Kidney (tissue), 14 donors: ENCODE data around the gene PLP1. TPM values are rescaled to one million over a fixed set of nuclear protein-coding genes. Genes with fewer than 3 reads are reported as not detected.
A peak's percentile ranks its signal among the peaks of the same experiment; 100 is the strongest.

Experiments
- DNase-seq, 5 donors: peaks; one replicate each; pipeline ENCODE4 v3.0.0-alpha.2; 2013 to 2020
- FAIRE-seq: peaks from 2 replicates; lab custom pipeline; 2012; peaks lifted over from hg19 to GRCh38; lab: Jason Lieb, UNC
- H3K27ac ChIP-seq, 2 donors: one replicate each; pipeline ENCODE4 v1.7.0; 2013; ENCODE audit warnings: low read depth in 2 of 2, low read length in 2 of 2, inconsistent platforms in 1 of 2
- H3K27me3 ChIP-seq: one replicate; pipeline ENCODE4 v1.7.1; 2013; ENCODE audit warnings: low read length, inconsistent platforms; ENCODE audit not compliant: control insufficient read depth, insufficient read depth
- H3K36me3 ChIP-seq, 3 donors: one replicate each; pipeline versions ENCODE4 v1.7.0 to v1.7.1; 2013; ENCODE audit warnings: low read length in 3 of 3, control low read depth in 1 of 3, inconsistent platforms in 1 of 3; ENCODE audit not compliant: insufficient read depth in 3 of 3, control insufficient read depth in 2 of 3
- H3K4me1 ChIP-seq, 3 donors: one replicate each; pipeline versions ENCODE4 v1.7.0 to v1.7.1; 2013; ENCODE audit warnings: low read length in 3 of 3, inconsistent platforms in 1 of 3, low read depth in 1 of 3; ENCODE audit not compliant: control insufficient read depth in 2 of 3, insufficient read depth in 2 of 3
- H3K4me3 ChIP-seq, 3 donors: one replicate each; pipeline versions ENCODE4 v1.7.0 to v1.8.1; 2013; ENCODE audit warnings: low read length in 3 of 3, control low read depth in 1 of 3, inconsistent platforms in 1 of 3
- H3K9ac ChIP-seq, 3 donors: one replicate each; pipeline versions ENCODE4 v1.7.0 to v1.7.1; 2013; ENCODE audit warnings: low read length in 3 of 3, control low read depth in 1 of 3, inconsistent platforms in 1 of 3
- H3K9me3 ChIP-seq, 3 donors: one replicate each; pipeline versions ENCODE4 v1.7.0 to v1.7.1; 2013; ENCODE audit warnings: low read length in 3 of 3, control low read depth in 1 of 3, inconsistent platforms in 1 of 3; ENCODE audit not compliant: control insufficient read depth in 2 of 3, insufficient read depth in 1 of 3
- intact Hi-C: fragments of 100-400 bp; cut with DNase I; formaldehyde crosslinking; loops from one replicate; pipeline ENCODE4 v1.11.1; 2022
- polyA plus RNA-seq: library from polyadenylated mRNA; stranded (reverse); fragments of 350-450 nt; fragmentation: Illumina TruSeq; extraction: RNeasy Lipid Tissue Mini Kit (QIAGEN cat#74804); gene quantifications from one replicate; pipeline ENCODE4 v1.2.3, GENCODE V29; 2014; ENCODE audit warnings: low read depth, low replicate concordance; ENCODE audit not compliant: insufficient read depth
- total RNA-seq: library from RNA; stranded (reverse); fragmentation: NEBNext Ultra II Directional; extraction: Animal tissue kit (Norgen Biotek cat#: 25700); gene quantifications from one replicate; pipeline ENCODE4 v1.2.1, GENCODE V29; 2021
- TF ChIP-seq, protein P1 (sequence below): IDR thresholded peaks from 3 replicates; pipeline ENCODE4 v1.5.1; 2012; ENCODE audit warnings: mild to moderate bottlenecking, moderate library complexity, borderline replicate concordance; ENCODE audit not compliant: insufficient read depth; ENCODE audit errors: extremely low read depth
- donor health status: control.
- donor health status: control.
- donor health status: control.
- donor health status: control.
- donor health status: control.
- donor health status: DM: yes; HTN: yes; CAD: no.
- donor health status: Normal renal cell carcinoma (clear cell type).

The PLP1 gene
- total and polyA plus RNA-seq, 2 donors from 2014 or later, result 1.1 to 2.4 TPM

DNA sequence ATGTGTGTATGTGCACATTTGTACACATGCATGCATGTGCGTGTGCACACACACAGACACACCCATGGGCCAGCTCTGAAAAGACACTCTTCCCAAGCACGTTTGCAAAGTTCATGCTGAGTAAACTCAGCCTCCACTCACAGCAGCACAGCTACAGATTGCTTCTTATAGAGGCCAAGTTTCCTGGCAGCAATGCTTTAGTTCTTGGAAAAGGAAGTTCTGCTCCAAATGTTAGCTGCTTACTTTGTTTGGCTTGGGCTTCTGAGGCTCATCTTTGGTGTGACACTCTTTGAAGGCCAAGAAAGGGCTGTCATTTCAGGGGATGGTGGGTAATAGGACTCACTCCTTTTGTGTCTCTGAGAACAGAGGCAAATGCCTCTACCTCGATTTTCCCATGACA, 6.6 kb downstream of the PLP1 start:
- DNase-seq, result peak in 1 of 5 donors; percentile 14
- Histone ChIP-seq H3K9me3 (no peaks in the 10 kb centered on the region), H3K36me3 (no peaks in the 10 kb centered on the region), H3K27ac (no peak overlapping the region), H3K9ac (no peak overlapping the region), H3K27me3 (peaks cover 2% of the 10 kb centered on the region), H3K4me1 (no peaks in the 10 kb centered on the region), H3K4me3 (no peak overlapping the region)
- TF ChIP-seq, protein P1, sequence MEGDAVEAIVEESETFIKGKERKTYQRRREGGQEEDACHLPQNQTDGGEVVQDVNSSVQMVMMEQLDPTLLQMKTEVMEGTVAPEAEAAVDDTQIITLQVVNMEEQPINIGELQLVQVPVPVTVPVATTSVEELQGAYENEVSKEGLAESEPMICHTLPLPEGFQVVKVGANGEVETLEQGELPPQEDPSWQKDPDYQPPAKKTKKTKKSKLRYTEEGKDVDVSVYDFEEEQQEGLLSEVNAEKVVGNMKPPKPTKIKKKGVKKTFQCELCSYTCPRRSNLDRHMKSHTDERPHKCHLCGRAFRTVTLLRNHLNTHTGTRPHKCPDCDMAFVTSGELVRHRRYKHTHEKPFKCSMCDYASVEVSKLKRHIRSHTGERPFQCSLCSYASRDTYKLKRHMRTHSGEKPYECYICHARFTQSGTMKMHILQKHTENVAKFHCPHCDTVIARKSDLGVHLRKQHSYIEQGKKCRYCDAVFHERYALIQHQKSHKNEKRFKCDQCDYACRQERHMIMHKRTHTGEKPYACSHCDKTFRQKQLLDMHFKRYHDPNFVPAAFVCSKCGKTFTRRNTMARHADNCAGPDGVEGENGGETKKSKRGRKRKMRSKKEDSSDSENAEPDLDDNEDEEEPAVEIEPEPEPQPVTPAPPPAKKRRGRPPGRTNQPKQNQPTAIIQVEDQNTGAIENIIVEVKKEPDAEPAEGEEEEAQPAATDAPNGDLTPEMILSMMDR, result no peak
- no peak for FAIRE-seq
- intact Hi-C loops, result no loop called here

DNA sequence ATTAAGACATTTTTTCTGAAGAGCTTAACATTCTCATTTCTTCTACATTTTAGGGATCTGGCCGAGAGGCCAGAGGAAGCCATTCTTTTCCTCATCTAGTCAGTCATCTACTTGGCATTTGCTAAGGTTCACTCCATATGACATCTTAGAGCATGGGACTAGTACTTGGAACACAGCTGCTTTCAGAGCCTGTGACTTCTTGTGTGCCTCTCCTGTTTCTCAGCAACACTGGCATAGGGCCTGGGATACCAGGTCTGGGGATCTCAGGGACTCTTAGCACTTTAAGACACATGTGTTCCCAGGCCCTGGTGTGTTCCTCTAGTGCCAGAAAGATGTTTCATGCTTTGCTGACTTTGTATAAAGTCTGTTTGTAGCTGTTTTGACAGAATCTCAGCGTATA, 7.3 kb downstream of the PLP1 start:
- Histone ChIP-seq H3K9ac (no peak overlapping the region), H3K27ac (no peak overlapping the region), H3K36me3 (no peaks in the 10 kb centered on the region), H3K9me3 (no peaks in the 10 kb centered on the region), H3K4me3 (no peak overlapping the region), H3K4me1 (no peaks in the 10 kb centered on the region), H3K27me3 (peaks cover 2% of the 10 kb centered on the region)
- intact Hi-C loops, result no loop called here
- FAIRE-seq (no peak), DNase-seq (no peak)
- TF ChIP-seq, protein P1, result no peak

DNA sequence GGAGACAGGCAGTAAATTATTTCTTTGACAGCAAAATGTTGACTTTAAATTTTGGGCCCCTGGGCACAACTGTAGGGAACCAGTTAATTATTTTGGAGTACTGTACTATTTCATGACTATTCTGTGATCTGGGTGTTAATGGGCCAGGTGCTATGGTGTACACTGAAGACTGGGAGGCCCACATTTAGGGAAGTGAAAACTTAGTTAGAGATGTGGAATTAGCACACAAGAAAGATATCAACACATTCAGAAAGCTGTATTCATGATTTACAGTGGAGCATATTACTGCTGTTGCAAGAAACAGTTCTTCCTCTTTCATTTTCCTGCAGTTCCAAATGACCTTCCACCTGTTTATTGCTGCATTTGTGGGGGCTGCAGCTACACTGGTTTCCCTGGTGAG, 12.4 kb downstream of the PLP1 start:
- H3K4me1 ChIP-seq, result no peaks in the 10 kb centered on the region
- no peak overlapping the region for H3K9ac ChIP-seq
- H3K36me3 ChIP-seq, result no peaks in the 10 kb centered on the region
- no peak overlapping the region for H3K27ac ChIP-seq
- DNase-seq (no peak), FAIRE-seq (no peak)
- H3K27me3 ChIP-seq, result no peaks in the 10 kb centered on the region
- TF ChIP-seq, protein P1, result no peak
- intact Hi-C loops, result no loop called here
- H3K4me3 ChIP-seq, result no peak overlapping the region
- H3K9me3 ChIP-seq, result no peaks in the 10 kb centered on the region

DNA sequence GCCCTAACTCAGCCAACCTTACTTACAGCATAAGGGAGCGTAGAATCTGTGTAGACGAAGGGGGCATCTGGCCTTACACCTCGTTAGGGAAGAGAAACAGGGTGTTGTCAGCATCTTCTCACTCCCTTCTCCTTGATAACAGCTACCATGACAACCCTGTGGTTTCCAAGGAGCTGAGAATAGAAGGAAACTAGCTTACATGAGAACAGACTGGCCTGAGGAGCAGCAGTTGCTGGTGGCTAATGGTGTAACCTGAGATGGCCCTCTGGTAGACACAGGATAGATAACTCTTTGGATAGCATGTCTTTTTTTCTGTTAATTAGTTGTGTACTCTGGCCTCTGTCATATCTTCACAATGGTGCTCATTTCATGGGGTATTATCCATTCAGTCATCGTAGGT, 14.6 kb downstream of the PLP1 start:
- intact Hi-C loops, result no loop called here
- no peaks in the 10 kb centered on the region for H3K27me3 ChIP-seq

More for the DNA sequence above, 14.6 kb downstream of the PLP1 start:
- Histone ChIP-seq H3K27ac (no peak overlapping the region), H3K9ac (no peak overlapping the region), H3K4me3 (no peak overlapping the region), H3K4me1 (no peaks in the 10 kb centered on the region), H3K36me3 (no peaks in the 10 kb centered on the region), H3K9me3 (no peaks in the 10 kb centered on the region)
- DNase-seq, result no peak
- TF ChIP-seq, protein P1, result no peak
- no peak for FAIRE-seq
